ENCODE data around the gene PREB. TPM values are rescaled to one million over a fixed set of nuclear protein-coding genes. Genes with fewer than 3 reads are reported as not detected.

The PREB gene
- total RNA-seq, 1 donor from 2014 or later: 25.7 TPM

DNA sequence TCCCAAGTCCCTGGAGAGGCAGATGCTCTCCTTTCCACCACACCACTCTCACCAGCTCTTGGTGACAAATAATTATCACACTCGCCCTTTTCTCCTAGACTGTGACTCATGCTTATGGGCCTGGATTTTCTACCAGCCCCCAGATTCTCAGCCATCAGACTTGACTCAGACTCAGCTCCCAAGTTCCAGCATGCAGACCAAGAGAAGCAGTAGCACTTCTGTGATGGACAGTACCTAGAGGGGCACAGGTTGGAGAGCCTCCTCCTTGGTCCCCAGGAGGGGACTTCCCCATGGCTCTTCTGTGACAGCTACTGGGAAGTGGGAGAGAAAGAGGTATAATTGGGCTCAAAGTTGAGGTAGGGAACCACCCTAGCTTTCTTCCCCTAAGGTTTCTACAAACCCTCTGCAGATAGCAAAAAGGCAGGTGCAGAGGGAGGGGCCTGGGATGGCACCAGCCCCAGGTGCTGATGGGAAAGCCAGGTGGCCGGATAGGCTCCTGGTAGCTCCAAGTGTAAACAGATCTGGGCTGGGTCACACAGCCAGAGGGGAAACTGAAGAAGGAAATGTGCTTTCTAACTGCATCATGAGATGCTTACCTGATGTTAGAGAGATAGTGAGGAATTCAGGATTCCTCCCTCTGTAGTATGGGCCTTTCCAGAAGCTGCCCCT, 18.5 kb upstream of the PREB start:
- no peak for DNase-seq (ENCODE audit: low read depth in 2 of 2)

- no peak for DNase-seq (ENCODE audit: low read depth in 2 of 2)
These were observed 17.8 kb upstream of the PREB start for GRCh38 chr2:27152102-27152795.

DNA sequence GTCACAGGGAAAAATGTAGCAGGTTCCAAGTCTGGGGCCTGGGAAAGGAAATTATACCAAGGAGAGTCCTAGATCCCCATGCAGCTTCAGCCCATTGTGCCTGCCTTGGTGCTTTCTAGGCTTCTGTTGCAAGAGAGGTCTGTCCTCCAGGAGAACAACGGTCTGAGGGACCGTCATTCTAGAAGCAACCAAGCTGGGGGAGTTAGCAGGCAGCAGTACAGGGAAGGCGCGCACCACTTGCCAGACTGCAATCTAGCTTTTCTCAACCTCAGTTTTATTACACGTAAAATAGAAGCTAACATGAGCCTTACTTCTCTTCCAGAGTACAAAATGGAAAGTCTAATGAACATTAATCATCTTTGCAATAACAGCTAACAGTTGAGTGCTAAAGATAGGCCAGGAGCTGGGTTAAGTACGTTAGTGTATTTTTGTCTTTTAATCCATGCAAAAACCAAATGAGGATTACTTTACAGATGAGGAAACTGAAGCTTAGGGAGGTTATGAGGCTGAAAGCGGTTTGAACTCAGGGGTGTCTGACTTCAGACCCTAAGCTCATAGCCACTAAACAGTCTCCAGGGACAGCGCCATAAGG, 16.3 kb upstream of the PREB start:
- DNase-seq (ENCODE audit: low read depth in 2 of 2): no peak

DNA sequence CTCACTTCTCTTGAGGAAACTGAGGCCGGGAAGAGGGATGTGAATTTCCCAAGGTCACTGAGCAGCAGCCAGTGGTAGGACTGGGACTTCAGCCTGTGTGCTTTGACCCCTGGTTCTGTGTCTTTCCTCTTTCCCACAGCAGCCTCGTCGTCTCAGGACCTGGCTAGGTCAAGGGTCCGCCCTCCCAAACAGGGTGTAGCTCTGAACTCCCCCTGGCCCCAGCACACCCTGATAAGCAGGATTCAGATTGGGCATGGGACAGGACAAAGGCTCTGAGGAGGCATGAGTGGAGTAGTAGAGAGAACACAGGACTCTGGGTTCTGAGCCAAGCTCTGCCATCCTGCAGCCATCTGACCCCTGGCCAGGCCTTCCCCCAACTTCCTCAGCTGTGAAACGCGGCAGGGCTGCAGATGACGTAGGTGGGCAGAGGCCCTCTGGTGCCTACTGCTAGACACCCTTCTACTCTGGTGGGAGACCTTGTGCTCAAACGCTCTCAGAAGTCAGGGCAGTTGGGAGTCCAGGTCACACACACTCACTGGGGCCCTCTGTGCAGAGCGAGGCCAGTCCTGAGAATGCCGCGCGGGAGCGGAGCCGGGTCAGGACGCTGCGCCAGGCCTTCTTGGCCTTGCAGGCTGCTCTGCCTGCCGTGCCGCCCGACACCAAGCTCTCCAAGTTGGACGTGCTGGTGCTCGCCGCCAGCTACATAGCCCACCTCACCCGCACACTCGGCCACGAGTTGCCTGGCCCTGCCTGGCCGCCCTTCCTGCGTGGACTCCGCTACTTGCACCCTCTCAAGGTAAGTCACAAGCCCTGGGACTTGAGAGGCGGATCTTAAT, 15.4 kb upstream of the PREB start:
- no peak for DNase-seq (ENCODE audit: low read depth in 2 of 2)

GRCh38 chr2:27148801-27149439, 14.5 kb upstream of the PREB start, which contains the start of gene TCF23:
TSS of gene TCF23 (plus strand) at chr2:27149004. CDS start at chr2:27149134, 130 bp downstream.
- no peak for DNase-seq (ENCODE audit: low read depth in 2 of 2)

DNA sequence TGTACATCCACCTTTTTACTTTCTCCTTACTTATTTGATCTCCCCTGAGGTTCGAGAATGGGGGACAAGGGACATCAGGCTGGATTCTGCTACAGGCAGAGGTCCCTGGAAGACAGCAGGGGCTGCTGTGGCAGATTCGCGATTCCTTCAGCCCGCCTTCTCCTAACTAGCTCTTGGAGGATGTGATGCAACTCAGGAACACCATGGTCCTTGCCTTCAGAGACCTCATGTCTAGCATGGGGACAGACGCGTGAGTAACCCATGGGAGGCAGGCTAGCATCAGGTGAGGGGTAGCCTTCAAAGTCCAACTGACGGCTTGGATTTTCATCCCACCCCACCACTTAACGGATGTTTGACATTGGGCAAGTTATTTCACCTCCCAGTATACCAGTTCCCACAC, 13.5 kb upstream of the PREB start:
- DNase-seq (ENCODE audit: low read depth in 2 of 2): no peak

GRCh38 chr2:27145682-27146081, 11.2 kb upstream of the PREB start:
- DNase-seq (ENCODE audit: low read depth in 2 of 2): no peak

GRCh38 chr2:27143285-27143684, 8.8 kb upstream of the PREB start:
- no peak for DNase-seq (ENCODE audit: low read depth in 2 of 2)

GRCh38 chr2:27139310-27139709, 4.9 kb upstream of the PREB start, which contains the start of gene PRR30:
TSS of gene PRR30 (minus strand) at chr2:27139410. CDS start at chr2:27138329, 1,081 bp downstream.
- no peak for DNase-seq (ENCODE audit: low read depth in 2 of 2)

DNA sequence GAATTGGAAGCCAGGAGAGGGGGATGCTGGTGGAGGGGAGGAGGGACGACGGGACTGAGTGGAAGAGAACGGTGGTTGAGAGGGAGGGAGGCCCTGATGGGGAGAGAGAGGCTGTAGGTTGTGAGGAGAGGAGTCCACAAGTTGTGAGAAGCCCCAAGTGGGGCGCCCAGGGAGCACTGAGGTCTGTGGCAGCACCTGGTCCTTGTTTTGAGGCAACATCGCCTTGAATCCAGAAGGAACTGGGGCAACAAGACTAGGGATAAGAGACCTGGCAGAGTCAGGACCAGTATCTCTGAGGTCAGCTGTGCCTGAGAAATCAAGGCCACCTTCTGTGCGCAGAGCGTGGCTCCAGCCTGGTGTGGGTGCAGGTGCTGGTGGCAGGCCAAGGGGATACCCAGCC, 3.7 kb upstream of the PREB start:
- DNase-seq (ENCODE audit: low read depth in 2 of 2): no peak

GRCh38 chr2:27137322-27137935, 3.0 kb upstream of the PREB start:
- DNase-seq (ENCODE audit: low read depth in 2 of 2): no peak

DNA sequence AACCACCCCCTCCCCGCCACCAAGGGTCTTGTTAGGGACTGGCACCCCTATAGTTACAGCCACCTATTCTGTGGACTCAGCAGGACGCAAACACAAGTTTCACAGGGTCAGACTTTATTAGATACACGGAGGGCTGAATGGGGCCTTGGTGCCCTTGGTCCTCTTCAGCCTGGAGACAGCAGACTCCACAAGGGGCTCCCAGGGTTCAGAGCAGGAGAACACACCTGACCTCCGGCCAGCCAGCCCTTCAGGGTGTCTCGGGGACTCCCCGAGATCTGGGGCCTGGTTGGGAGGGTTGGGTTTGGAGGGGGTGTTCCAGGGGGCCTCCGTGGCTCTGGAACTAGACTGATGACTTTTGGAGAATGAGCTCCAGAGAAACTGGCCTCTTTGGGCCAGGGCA, 2.3 kb upstream of the PREB start:
- DNase-seq (ENCODE audit: low read depth in 2 of 2): no peak

DNA sequence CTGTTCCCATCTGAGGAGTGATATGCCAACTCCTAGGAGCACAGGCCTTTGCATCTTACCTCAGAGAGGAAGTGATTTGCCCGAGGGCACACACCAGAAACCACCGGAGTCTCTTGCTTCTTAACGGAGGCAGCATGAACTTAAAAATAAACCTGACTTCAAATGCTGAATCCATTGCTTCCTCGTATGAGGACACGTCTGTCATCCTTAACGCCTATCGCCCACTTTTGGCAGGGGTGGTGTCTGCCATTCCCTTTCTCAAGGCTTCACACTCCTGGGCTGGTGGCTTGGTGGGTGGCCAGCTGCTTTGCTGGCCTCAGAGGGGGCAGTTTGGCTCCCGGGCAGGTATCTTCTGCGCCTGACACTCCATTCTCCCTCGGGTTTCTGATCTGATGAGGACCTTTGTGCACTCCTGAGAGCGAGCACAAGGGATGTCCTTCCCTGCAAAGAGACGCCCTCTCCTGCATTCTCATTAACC, 1.1 kb upstream of the PREB start:
- no peak for DNase-seq (ENCODE audit: low read depth in 2 of 2)

DNA sequence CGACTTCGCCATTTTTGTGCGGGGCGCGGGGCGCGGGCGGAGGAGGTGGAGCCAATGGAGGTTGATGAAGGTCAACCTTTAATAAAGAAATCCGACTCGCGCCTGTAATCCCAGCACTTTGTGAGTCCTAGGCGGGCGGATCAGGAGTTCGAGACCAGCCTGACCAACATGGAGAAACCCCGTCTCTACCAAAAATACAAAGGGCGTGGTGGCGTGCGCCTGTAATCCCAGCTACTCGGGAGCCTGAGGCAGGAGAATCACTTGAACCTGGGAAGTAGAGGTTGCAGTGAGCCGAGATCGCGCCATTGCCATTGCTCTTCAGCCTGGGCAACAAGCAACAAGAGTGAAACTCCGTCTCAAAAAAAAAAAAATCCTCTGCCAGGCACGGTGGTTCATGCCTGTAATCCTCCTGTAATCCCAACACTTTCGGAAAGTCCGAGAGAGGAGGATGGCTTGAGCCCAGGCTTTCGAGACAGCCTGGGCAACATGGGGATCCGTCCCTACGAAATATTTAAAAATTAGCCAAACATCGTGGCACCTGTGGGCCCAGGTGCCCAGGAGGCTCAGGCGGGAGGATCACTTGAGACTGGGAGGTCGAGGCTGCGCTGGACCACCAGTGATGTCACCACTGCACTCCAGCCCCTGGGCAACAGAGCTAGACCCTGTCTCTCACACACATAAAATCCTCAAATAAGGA, 493 bp upstream of the PREB start:
- DNase-seq (ENCODE audit: low read depth in 2 of 2): no peak

GRCh38 chr2:27133195-27133875, 1.1 kb downstream of the PREB start:
- DNase-seq (ENCODE audit: low read depth in 2 of 2): no peak

GRCh38 chr2:27131429-27131828, 3.0 kb downstream of the PREB start:
- no peak for DNase-seq (ENCODE audit: low read depth in 2 of 2)

- no peak for DNase-seq (ENCODE audit: low read depth in 2 of 2)
These were observed 4.0 kb downstream of the PREB start for GRCh38 chr2:27130396-27130795.

GRCh38 chr2:27128668-27129571, 5.5 kb downstream of the PREB start:
- no peak for DNase-seq (ENCODE audit: low read depth in 2 of 2)
